Peyer's patch (tissue), 4 donors: ENCODE results near the gene KCNA2. TPM values are rescaled to one million over a fixed set of nuclear protein-coding genes. Genes with fewer than 3 reads are reported as not detected.

Experiments used
- DNase-seq, 3 donors: peaks; one replicate each; pipeline ENCODE4 v3.0.0-alpha.2; 2017 to 2019
- H3K27ac ChIP-seq, 4 donors: fragments of 200-600 bp; sonication (generic); one replicate each; pipeline ENCODE4 v1.5.1; 2016 to 2019
- H3K27me3 ChIP-seq, 2 donors: fragments of 200-600 bp; sonication (generic); one replicate each; pipeline ENCODE4 v1.5.1; 2019
- H3K36me3 ChIP-seq, 3 donors: fragments of 200-600 bp; sonication (generic); one replicate each; pipeline ENCODE4 v1.5.1; 2016 to 2019
- H3K4me1 ChIP-seq, 4 donors: fragments of 200-600 bp; sonication (generic); one replicate each; pipeline ENCODE4 v1.5.1; 2016 to 2019
- H3K4me3 ChIP-seq, 4 donors: fragments of 200-600 bp; sonication (generic); 1 replicate in 3 of 4; 2 replicates in 1 of 4; pipeline ENCODE4 v1.5.1; 2016 to 2019; ENCODE audit warnings: mild to moderate bottlenecking in 1 of 4
- H3K9me3 ChIP-seq, 4 donors: fragments of 200-600 bp; sonication (generic); one replicate each; pipeline ENCODE4 v1.5.1; 2016 to 2019; ENCODE audit warnings: mild to moderate bottlenecking in 1 of 4
- POLR2A ChIP-seq, 2 donors: fragments of 450-650 bp; IDR thresholded peaks; one replicate each; pipeline ENCODE4 v1.5.1; 2017; ENCODE audit warnings: antibody characterized with exemption in 2 of 2, mild to moderate bottlenecking in 2 of 2, moderate library complexity in 2 of 2
- total RNA-seq, 4 donors: library from RNA; depleted of rRNA; stranded (reverse); fragments of >200 nt; gene quantifications; one replicate each; pipeline ENCODE4 v1.1.0, GENCODE V29; 2016
- TF ChIP-seq, protein P1 (sequence below), 6 experiments: fragments of 450-650 bp in 4 of 6; fragments of 200-600 bp in 2 of 6; sonication (generic) in 1 of 6; IDR thresholded peaks; one replicate each; pipeline ENCODE4 v1.5.1; 2017 to 2019; ENCODE audit warnings: antibody characterized with exemption in 6 of 6, mild to moderate bottlenecking in 3 of 6, moderate library complexity in 1 of 6

KCNA2 gene
- total RNA-seq, 4 donors from 2014 or later: 0.38 to 0.40 TPM; not detected in 2

GRCh38 chr1:110576441-110576840, 29.7 kb downstream of the KCNA2 start:
- TF ChIP-seq POLR2A (IDR thresholded peaks at IDR 0.05): no peak
- TF ChIP-seq, protein P1, sequence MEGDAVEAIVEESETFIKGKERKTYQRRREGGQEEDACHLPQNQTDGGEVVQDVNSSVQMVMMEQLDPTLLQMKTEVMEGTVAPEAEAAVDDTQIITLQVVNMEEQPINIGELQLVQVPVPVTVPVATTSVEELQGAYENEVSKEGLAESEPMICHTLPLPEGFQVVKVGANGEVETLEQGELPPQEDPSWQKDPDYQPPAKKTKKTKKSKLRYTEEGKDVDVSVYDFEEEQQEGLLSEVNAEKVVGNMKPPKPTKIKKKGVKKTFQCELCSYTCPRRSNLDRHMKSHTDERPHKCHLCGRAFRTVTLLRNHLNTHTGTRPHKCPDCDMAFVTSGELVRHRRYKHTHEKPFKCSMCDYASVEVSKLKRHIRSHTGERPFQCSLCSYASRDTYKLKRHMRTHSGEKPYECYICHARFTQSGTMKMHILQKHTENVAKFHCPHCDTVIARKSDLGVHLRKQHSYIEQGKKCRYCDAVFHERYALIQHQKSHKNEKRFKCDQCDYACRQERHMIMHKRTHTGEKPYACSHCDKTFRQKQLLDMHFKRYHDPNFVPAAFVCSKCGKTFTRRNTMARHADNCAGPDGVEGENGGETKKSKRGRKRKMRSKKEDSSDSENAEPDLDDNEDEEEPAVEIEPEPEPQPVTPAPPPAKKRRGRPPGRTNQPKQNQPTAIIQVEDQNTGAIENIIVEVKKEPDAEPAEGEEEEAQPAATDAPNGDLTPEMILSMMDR (IDR thresholded peaks at IDR 0.05): no peak
- H3K27me3 ChIP-seq: no peaks in the 10 kb centered on the region
- no peak overlapping the region for H3K27ac ChIP-seq
- no peak overlapping the region for H3K4me3 ChIP-seq
- H3K36me3 ChIP-seq: no peaks in the 10 kb centered on the region
- DNase-seq: no peak
- no peaks in the 10 kb centered on the region for H3K4me1 ChIP-seq
- H3K9me3 ChIP-seq: no peaks in the 10 kb centered on the region

DNA sequence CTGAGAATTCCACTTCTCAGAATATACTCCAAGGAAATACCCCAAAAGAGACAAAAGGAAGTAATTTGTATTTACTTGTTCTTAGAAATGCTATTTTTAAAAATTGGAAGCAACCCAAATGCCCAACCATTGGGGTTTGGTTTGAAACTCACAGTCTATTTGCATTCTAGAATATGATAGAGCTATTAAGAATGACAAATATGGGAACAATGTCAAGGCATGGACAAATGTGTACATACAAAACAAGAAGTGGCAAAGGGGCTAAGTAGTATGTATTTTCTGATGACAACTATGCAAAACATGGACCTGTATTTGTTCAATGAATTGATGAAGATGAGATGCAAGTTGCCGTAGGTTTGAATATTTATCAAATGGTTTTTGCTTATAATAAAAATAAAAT, 32.8 kb downstream of the KCNA2 start:
- Histone ChIP-seq H3K4me3 (no peak overlapping the region), H3K27me3 (no peaks in the 10 kb centered on the region), H3K27ac (no peak overlapping the region), H3K9me3 (no peaks in the 10 kb centered on the region), H3K4me1 (no peaks in the 10 kb centered on the region), H3K36me3 (no peaks in the 10 kb centered on the region)
- DNase-seq: no peak
- TF ChIP-seq, protein P1 (IDR thresholded peaks at IDR 0.05): no peak
- TF ChIP-seq POLR2A (IDR thresholded peaks at IDR 0.05): no peak

DNA sequence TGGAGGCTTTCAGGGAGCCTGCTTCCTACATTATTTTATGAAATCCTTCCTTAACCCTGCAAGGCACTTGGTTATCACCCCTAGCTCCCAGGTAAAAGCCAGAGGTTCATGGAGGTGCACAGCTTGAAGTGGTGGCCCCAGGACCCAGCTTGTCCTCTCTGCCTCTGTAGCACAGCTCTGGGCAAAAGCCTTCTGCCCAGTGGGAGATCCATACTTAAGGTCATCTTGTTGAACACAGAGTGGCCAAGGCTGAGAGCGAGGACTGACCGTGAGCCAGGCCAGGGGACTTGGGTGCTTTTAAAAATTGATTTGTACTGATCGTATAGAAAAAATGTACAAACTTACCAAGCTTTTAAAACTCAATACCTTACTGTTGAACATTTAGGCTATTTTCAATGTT, 33.4 kb downstream of the KCNA2 start:
- Histone ChIP-seq H3K4me3 (no peak overlapping the region), H3K27me3 (no peaks in the 10 kb centered on the region), H3K36me3 (no peaks in the 10 kb centered on the region), H3K27ac (no peak overlapping the region), H3K4me1 (no peaks in the 10 kb centered on the region), H3K9me3 (no peaks in the 10 kb centered on the region)
- TF ChIP-seq, protein P1 (IDR thresholded peaks at IDR 0.05): no peak
- no peak for TF ChIP-seq POLR2A (IDR thresholded peaks at IDR 0.05)
- no peak for DNase-seq

- Histone ChIP-seq H3K9me3 (no peaks in the 10 kb centered on the region), H3K4me3 (no peak overlapping the region), H3K36me3 (no peaks in the 10 kb centered on the region), H3K27me3 (no peaks in the 10 kb centered on the region), H3K27ac (no peak overlapping the region), H3K4me1 (no peaks in the 10 kb centered on the region)
- no peak for TF ChIP-seq POLR2A (IDR thresholded peaks at IDR 0.05)
- TF ChIP-seq, protein P1 (IDR thresholded peaks at IDR 0.05): no peak
- no peak for DNase-seq
Observed at GRCh38 chr1:110570901-110571300, 35.3 kb downstream of the KCNA2 start.

- no peaks in the 10 kb centered on the region for H3K9me3 ChIP-seq
- H3K4me1 ChIP-seq: no peaks in the 10 kb centered on the region
- H3K27ac ChIP-seq: no peak overlapping the region
- no peak overlapping the region for H3K4me3 ChIP-seq
- DNase-seq: no peak
- H3K36me3 ChIP-seq: no peaks in the 10 kb centered on the region
- TF ChIP-seq, protein P1 (IDR thresholded peaks at IDR 0.05): no peak
- no peaks in the 10 kb centered on the region for H3K27me3 ChIP-seq
Observed at GRCh38 chr1:110570307-110570706, 35.9 kb downstream of the KCNA2 start.

DNA sequence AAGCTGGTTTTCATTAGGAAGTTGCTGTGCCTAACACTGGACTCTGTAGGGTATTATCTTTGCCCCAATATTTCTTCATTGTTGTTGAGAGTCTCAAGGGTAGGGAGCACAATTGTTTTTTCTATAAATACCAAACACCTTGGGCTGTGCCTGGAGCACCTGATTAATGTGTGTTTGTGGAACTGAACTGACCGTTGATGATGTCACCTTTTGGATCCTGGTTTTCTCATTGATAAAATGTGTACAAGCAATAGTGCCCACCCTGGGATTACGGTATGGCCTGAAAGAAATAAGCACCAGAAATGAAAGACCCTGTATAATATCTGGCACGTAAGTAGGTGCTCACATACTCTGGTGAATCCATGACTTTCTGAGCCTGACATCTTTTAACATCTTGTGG, 39.3 kb downstream of the KCNA2 start:
- H3K4me1 ChIP-seq: no peaks in the 10 kb centered on the region

More for the DNA sequence above, 39.3 kb downstream of the KCNA2 start:
- no peaks in the 10 kb centered on the region for H3K9me3 ChIP-seq
- H3K4me3 ChIP-seq: no peak overlapping the region
- DNase-seq: no peak
- H3K27me3 ChIP-seq: no peaks in the 10 kb centered on the region
- H3K27ac ChIP-seq: no peak overlapping the region
- H3K36me3 ChIP-seq: no peaks in the 10 kb centered on the region
- TF ChIP-seq POLR2A (IDR thresholded peaks at IDR 0.05): no peak
- TF ChIP-seq, protein P1 (IDR thresholded peaks at IDR 0.05): no peak
